ENCODE measurements around the gene PLEKHA5. TPM values are rescaled to one million over a fixed set of nuclear protein-coding genes. Genes with fewer than 3 reads are reported as not detected.
"Not testable (repeated sequence)": the region's sequence is repeated elsewhere in the genome, so short reads cannot be mapped to it uniquely, and the experiment has no call there.

The PLEKHA5 gene
- polyA plus RNA-seq, 1 of the 3 experiments (the other 2 are of a cell fraction), result 7.1 TPM

- TF ChIP-seq, protein P1, sequence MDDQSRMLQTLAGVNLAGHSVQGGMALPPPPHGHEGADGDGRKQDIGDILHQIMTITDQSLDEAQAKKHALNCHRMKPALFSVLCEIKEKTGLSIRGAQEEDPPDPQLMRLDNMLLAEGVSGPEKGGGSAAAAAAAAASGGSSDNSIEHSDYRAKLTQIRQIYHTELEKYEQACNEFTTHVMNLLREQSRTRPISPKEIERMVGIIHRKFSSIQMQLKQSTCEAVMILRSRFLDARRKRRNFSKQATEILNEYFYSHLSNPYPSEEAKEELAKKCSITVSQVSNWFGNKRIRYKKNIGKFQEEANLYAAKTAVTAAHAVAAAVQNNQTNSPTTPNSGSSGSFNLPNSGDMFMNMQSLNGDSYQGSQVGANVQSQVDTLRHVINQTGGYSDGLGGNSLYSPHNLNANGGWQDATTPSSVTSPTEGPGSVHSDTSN (IDR thresholded peaks at IDR 0.05), result no peak
- TF ChIP-seq POLR2AphosphoS5 (IDR thresholded peaks at IDR 0.05; ENCODE audit: low read depth, low read length) (no peak), SMC3 (IDR thresholded peaks at IDR 0.05; ENCODE audit: low read depth, low read length) (no peak), FOXJ3 (CRISPR knock-in tag; IDR thresholded peaks at IDR 0.05) (no peak)
- TF ChIP-seq, protein P2, sequence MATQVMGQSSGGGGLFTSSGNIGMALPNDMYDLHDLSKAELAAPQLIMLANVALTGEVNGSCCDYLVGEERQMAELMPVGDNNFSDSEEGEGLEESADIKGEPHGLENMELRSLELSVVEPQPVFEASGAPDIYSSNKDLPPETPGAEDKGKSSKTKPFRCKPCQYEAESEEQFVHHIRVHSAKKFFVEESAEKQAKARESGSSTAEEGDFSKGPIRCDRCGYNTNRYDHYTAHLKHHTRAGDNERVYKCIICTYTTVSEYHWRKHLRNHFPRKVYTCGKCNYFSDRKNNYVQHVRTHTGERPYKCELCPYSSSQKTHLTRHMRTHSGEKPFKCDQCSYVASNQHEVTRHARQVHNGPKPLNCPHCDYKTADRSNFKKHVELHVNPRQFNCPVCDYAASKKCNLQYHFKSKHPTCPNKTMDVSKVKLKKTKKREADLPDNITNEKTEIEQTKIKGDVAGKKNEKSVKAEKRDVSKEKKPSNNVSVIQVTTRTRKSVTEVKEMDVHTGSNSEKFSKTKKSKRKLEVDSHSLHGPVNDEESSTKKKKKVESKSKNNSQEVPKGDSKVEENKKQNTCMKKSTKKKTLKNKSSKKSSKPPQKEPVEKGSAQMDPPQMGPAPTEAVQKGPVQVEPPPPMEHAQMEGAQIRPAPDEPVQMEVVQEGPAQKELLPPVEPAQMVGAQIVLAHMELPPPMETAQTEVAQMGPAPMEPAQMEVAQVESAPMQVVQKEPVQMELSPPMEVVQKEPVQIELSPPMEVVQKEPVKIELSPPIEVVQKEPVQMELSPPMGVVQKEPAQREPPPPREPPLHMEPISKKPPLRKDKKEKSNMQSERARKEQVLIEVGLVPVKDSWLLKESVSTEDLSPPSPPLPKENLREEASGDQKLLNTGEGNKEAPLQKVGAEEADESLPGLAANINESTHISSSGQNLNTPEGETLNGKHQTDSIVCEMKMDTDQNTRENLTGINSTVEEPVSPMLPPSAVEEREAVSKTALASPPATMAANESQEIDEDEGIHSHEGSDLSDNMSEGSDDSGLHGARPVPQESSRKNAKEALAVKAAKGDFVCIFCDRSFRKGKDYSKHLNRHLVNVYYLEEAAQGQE (IDR thresholded peaks at IDR 0.05; ENCODE audit: low read depth, low read length), result no peak
Measured at GRCh38 chr12:19088606-19089005, 40.9 kb upstream of the PLEKHA5 start (continued).

DNA sequence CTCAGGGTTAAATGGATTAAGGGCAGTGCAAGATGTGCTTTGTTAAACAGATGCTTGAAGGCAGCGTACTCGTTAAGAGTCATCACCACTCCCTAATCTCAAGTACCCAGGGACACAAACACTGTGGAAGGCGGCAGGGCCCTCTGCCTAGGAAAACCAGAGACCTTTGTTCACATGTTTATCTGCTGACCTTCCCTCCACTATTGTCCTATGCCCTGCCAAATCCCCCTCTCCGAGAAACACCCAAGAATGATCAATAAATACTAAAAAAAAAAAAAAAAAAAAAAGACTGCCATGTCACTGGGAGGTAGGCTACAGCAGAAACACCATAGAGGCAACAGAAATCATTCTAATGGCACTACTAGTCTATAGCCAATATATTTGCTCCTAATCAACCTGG is 37.1 kb upstream of the PLEKHA5 start:
- H3K27ac ChIP-seq (ENCODE audit: low read depth in 2 of 2, low read length in 1 of 2); POLR2A ChIA-PET; H4K20me1 ChIP-seq (ENCODE audit: insufficient read depth); H3K4me3 ChIP-seq (ENCODE audit: low read depth in 2 of 2, low read length in 1 of 2); H2AFZ ChIP-seq (ENCODE audit: low read depth); H3F3A ChIP-seq (replicated peaks; ENCODE audit: insufficient read depth); H3K9ac ChIP-seq; H3K79me2 ChIP-seq (ENCODE audit: insufficient read depth); H3K36me3 ChIP-seq (replicated peaks in 1 of 2; ENCODE audit: control insufficient read depth in 1 of 2, insufficient read depth in 2 of 2, low read length in 1 of 2); H3K4me2 ChIP-seq; H3K4me1 ChIP-seq (ENCODE audit: control insufficient read depth in 1 of 2, insufficient read depth in 2 of 2, low read depth in 1 of 2, low read length in 1 of 2); DNase-seq; CTCF ChIA-PET; H3K9me3 ChIP-seq; H3K27me3 ChIP-seq (ENCODE audit: insufficient read depth); H3K9me2 ChIP-seq: not testable (repeated sequence)
- 75% methylated on average over 4 of the region's 4 CpGs for WGBS (ENCODE audit: low lambda C conversion rate)

- H2AFZ ChIP-seq (ENCODE audit: low read depth), result no peak overlapping the region
- 81% methylated on average over 3 of the region's 3 CpGs for WGBS (ENCODE audit: low lambda C conversion rate)
Measured at GRCh38 chr12:19093218-19093617, 36.3 kb upstream of the PLEKHA5 start.

More at GRCh38 chr12:19093218-19093617, 36.3 kb upstream of the PLEKHA5 start:
- H3K4me2 ChIP-seq, result no peak overlapping the region
- no peak for DNase-seq
- H3K79me2 ChIP-seq (ENCODE audit: insufficient read depth), result no peaks in the 10 kb centered on the region
- no peaks in the 10 kb centered on the region for H3K4me1 ChIP-seq (ENCODE audit: control insufficient read depth in 1 of 2, insufficient read depth in 2 of 2, low read depth in 1 of 2, low read length in 1 of 2)
- no peak overlapping the region for H3K4me3 ChIP-seq (ENCODE audit: low read depth in 2 of 2, low read length in 1 of 2)
- no peaks in the 10 kb centered on the region for H4K20me1 ChIP-seq (ENCODE audit: insufficient read depth)
- no peak overlapping the region for H3K27ac ChIP-seq (ENCODE audit: low read depth in 2 of 2, low read length in 1 of 2)
- H3K9ac ChIP-seq, result no peak overlapping the region
- POLR2A ChIA-PET, result no interaction called here
- no peaks in the 10 kb centered on the region for H3K9me3 ChIP-seq
- CTCF ChIA-PET, result no interaction called here
- no peaks in the 10 kb centered on the region for H3K9me2 ChIP-seq
- TF ChIP-seq IRF3 (IDR thresholded peaks at IDR 0.05; ENCODE audit: low read depth, low read length) (no peak), NRF1 (IDR thresholded peaks at IDR 0.05; ENCODE audit: low read depth, low read length) (no peak), RFX5 (IDR thresholded peaks at IDR 0.05; ENCODE audit: low read length) (no peak), TAF1 (IDR thresholded peaks at IDR 0.05; ENCODE audit: borderline replicate concordance, low read depth, low read length) (no peak), NFIC (IDR thresholded peaks at IDR 0.05; ENCODE audit: borderline replicate concordance) (no peak), POLR2AphosphoS5 (IDR thresholded peaks at IDR 0.05; ENCODE audit: low read depth, low read length) (no peak), GABPA (IDR thresholded peaks at IDR 0.05; ENCODE audit: low read depth) (no peak), RCOR1 (IDR thresholded peaks at IDR 0.05; ENCODE audit: low read length) (no peak), ELF1 (IDR thresholded peaks at IDR 0.05) (no peak), RAD21 (IDR thresholded peaks at IDR 0.05; ENCODE audit: low read length) (no peak)
- TF ChIP-seq, protein P3, sequence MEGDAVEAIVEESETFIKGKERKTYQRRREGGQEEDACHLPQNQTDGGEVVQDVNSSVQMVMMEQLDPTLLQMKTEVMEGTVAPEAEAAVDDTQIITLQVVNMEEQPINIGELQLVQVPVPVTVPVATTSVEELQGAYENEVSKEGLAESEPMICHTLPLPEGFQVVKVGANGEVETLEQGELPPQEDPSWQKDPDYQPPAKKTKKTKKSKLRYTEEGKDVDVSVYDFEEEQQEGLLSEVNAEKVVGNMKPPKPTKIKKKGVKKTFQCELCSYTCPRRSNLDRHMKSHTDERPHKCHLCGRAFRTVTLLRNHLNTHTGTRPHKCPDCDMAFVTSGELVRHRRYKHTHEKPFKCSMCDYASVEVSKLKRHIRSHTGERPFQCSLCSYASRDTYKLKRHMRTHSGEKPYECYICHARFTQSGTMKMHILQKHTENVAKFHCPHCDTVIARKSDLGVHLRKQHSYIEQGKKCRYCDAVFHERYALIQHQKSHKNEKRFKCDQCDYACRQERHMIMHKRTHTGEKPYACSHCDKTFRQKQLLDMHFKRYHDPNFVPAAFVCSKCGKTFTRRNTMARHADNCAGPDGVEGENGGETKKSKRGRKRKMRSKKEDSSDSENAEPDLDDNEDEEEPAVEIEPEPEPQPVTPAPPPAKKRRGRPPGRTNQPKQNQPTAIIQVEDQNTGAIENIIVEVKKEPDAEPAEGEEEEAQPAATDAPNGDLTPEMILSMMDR (IDR thresholded peaks at IDR 0.05), result no peak
- no peaks in the 10 kb centered on the region for H3K27me3 ChIP-seq (ENCODE audit: insufficient read depth)
- no peaks in the 10 kb centered on the region for H3K36me3 ChIP-seq (replicated peaks in 1 of 2; ENCODE audit: control insufficient read depth in 1 of 2, insufficient read depth in 2 of 2, low read length in 1 of 2)
- no peaks in the 10 kb centered on the region for H3F3A ChIP-seq (replicated peaks; ENCODE audit: insufficient read depth)
